ENCODE data around the gene HAUS7.
A peak's percentile ranks its signal among the peaks of the same experiment; 100 is the strongest.

Gene HAUS7

DNA sequence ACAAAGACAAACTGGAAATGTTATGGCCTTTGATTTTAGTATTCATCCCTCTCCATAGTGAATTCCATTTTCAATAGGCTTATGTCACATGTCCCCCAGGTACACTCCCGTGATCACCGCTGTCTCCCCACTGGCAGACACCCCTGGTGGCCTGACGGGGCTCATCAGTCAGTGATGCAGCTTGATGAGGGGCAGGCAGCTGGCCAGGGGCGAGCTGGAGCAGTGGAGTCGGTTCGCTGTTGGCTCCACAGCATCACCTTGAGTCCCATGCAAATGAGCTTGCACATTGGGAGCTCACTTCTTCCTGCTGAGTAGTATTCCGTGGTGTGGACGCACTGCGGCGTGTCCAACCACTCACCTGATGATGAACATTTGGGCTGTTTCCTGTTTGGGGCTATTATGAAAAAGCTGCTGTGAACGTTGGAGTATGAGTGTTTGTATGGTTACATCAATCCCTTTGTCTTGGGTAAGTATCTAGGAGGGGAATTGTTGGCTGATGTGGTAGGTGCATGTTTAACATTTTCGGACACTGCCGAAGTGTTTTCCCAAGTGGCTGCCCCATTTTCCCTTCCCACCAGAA lies 29.7 kb downstream of the HAUS7 start:
- TF ChIP-seq, protein P1, sequence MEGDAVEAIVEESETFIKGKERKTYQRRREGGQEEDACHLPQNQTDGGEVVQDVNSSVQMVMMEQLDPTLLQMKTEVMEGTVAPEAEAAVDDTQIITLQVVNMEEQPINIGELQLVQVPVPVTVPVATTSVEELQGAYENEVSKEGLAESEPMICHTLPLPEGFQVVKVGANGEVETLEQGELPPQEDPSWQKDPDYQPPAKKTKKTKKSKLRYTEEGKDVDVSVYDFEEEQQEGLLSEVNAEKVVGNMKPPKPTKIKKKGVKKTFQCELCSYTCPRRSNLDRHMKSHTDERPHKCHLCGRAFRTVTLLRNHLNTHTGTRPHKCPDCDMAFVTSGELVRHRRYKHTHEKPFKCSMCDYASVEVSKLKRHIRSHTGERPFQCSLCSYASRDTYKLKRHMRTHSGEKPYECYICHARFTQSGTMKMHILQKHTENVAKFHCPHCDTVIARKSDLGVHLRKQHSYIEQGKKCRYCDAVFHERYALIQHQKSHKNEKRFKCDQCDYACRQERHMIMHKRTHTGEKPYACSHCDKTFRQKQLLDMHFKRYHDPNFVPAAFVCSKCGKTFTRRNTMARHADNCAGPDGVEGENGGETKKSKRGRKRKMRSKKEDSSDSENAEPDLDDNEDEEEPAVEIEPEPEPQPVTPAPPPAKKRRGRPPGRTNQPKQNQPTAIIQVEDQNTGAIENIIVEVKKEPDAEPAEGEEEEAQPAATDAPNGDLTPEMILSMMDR (IDR thresholded peaks at IDR 0.05; ENCODE audit: low read depth, low read length): no peak
- H3K4me3 ChIP-seq (replicated peaks in 1 of 2; ENCODE audit: low read depth in 2 of 2, low read length in 2 of 2): no peak overlapping the region
- DNase-seq (ENCODE audit: low read depth in 2 of 2): no peak

DNA sequence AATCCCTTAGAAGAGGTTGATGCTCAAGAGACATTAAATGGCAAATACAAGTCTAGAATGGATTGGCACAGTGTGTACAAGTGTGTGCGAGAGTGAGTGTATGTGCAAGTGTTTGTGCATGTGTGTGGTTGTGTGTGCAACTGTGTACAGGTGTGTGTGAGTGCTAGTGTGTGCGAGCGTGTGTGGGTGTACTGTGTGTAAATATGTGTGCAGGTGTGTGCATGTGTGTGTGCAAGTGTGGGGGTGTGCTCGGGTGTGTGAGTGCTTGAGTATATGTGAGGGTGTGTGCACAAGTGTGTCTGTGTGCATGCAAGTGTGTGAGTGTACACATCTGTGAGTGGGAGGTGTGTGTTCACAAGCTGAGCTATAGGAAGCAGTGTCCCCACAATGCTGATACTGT lies 30.4 kb downstream of the HAUS7 start:
- TF ChIP-seq, protein P1 (IDR thresholded peaks at IDR 0.05; ENCODE audit: low read depth, low read length): no peak
- H3K4me3 ChIP-seq (replicated peaks in 1 of 2; ENCODE audit: low read depth in 2 of 2, low read length in 2 of 2): no peak overlapping the region
- no peak for DNase-seq (ENCODE audit: low read depth in 2 of 2)

DNA sequence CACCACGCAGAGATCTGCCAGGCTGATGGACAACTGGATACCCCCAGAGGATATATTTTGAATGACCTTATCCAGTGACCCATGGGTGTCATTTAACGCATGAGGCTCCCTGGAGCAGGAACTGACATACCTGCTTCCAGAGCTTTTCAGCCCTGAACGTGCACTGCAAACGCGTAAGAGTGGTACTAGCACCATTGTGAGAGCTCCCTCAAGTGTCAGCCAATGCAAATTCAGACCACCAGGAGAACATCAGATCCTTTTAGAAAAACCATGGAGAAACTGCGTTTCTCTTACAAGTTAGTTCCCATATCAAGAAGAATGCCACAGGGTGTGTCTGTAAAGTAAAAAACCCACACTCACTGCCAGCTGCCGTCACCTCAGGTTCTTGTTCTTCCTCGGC lies 31.8 kb downstream of the HAUS7 start:
- DNase-seq (ENCODE audit: low read depth in 2 of 2): peak; percentile 39 to 51
- TF ChIP-seq, protein P1 (IDR thresholded peaks at IDR 0.05; ENCODE audit: low read depth, low read length): peak; percentile 36
- no peak overlapping the region for H3K4me3 ChIP-seq (replicated peaks in 1 of 2; ENCODE audit: low read depth in 2 of 2, low read length in 2 of 2)

DNA sequence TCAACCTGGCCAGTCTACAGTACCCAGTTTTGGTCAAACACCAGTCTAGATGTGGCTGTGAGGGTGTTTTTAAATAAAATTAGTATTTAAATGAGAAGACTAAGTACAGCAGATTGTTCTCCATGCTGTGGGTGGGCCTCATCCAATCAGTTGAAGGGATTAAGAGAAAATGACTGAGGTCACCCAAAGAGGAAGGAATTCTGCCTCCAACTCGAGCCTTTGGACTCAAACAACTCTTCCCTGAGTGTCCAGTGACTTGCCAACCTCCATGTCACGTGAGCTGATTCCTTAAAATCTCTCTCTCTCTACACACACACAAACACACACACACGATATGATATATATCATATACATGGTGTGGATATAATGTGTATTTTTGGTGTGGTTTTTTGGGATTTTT lies 34.5 kb downstream of the HAUS7 start:
- TF ChIP-seq, protein P1 (IDR thresholded peaks at IDR 0.05; ENCODE audit: low read depth, low read length): no peak
- DNase-seq (ENCODE audit: low read depth in 2 of 2): no peak
- no peak overlapping the region for H3K4me3 ChIP-seq (replicated peaks in 1 of 2; ENCODE audit: low read depth in 2 of 2, low read length in 2 of 2)

DNA sequence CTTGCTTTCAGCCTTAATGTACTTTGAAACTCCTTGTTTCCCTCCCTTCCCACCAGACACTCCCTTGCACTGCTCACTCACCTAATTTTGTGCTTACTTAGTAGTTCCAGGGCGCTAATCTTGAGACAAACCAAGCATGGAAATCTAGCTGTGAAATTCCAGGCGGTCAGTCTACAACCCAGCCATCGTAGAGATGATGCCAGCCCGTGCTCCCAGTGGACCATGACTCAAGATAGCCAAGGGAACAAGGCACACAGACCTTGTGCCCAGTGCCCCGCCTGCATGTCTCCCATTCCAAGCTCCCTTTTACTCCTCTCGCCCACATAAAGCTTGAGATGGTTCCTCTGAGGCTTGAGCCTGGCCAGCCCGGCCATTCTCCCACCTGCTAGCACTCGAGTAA lies 35.6 kb downstream of the HAUS7 start:
- TF ChIP-seq, protein P1 (IDR thresholded peaks at IDR 0.05; ENCODE audit: low read depth, low read length): no peak
- no peak overlapping the region for H3K4me3 ChIP-seq (replicated peaks in 1 of 2; ENCODE audit: low read depth in 2 of 2, low read length in 2 of 2)
- DNase-seq (ENCODE audit: low read depth in 2 of 2): no peak

DNA sequence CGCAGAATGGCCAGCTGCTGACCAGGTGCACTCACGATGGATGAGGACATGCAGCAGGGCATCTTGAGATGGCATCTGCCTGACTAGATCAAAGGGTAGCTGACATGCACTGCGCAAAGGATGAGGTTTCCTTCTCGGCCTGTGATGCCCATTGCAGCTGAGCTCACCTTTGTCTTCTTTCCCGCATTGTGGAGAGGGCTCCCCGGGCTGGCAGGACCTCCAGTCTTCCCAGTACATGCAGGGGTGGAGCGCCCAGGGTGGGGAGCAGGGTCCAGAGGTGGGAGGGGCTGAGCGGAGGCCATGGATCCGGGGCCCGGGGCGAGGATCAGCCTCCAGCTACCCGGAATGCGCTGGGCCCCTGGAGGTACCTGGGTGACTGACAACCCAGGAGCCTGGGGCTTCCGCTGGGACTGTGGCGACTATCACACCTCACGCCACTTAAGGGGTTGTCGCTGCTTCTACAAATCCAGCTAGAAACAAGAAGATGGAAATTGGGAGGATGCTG lies 36.5 kb downstream of the HAUS7 start:
- no peak for DNase-seq (ENCODE audit: low read depth in 2 of 2)
- TF ChIP-seq, protein P1 (IDR thresholded peaks at IDR 0.05; ENCODE audit: low read depth, low read length): no peak

DNA sequence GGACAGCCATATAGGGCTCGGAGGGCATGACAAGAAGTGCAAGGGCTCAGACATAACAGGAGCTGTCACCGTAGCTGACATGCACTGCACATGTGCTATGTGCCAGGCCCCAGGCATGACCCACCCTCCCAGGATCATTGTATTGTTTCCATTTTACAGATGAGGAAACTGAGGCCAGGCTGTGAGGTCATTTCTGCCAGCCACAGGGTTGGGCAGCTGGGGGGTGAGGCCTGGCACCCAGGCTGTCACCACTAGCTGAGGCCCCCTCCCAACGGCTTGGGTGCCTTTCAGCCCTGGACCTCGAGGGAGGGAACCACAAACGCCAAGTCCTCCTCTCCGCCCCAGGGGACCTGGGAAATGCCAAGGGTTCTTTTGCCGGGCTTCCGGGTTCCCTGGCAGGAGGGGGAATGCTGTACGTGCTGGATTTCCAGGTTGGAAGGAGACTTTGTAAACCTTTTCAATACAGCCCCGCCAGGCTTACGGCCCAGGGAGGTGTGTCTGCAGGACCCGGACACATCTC lies 37.2 kb downstream of the HAUS7 start:
- TF ChIP-seq, protein P1 (IDR thresholded peaks at IDR 0.05; ENCODE audit: low read depth, low read length): no peak
- H3K4me3 ChIP-seq (replicated peaks in 1 of 2; ENCODE audit: low read depth in 2 of 2, low read length in 2 of 2): no peak overlapping the region
- DNase-seq (ENCODE audit: low read depth in 2 of 2): no peak

More for the DNA sequence above, 36.5 kb downstream of the HAUS7 start:
- H3K4me3 ChIP-seq (replicated peaks in 1 of 2; ENCODE audit: low read depth in 2 of 2, low read length in 2 of 2): no peak overlapping the region

Data from cardiac fibroblast (primary cell).